ENCODE results near the gene PHF12. TPM values are rescaled to one million over a fixed set of nuclear protein-coding genes. Genes with fewer than 3 reads are reported as not detected.
A peak's percentile ranks its signal among the peaks of the same experiment; 100 is the strongest.

Gene PHF12
- total RNA-seq, 2 experiments from 2014 or later: 45.7 to 52.6 TPM

DNA sequence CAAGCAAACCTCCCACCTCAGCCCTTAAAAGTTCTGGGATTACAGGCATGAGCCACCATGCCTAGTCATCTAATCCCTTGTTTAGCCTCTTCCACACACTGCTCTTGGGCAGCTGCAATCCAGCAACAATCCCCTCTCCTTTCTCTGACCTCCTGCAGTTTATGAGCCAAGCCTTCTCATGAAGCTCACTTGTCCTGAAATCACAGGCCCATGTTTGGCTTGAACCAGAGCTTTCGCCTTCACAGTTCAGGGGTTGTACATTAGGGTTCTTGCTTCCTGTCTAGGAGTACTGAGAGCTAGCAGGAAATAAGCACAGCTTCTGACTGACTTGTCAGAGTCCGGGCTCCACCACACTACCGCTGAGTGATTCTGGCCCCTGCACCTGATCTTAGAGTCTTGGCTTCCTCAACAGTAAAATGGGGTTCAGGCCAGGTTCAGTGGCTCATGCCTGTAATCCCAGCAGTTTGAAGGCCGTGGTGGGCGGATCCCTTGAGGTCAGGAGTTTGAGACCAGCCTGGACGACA lies 80.2 kb downstream of the PHF12 start:
- peak; percentile 75 for DNase-seq
- peaks cover 24% of the 10 kb centered on the region for H3K4me1 Mint-ChIP-seq (ENCODE audit: low read depth)
- peak overlapping the region; percentile 98 for H3K27ac Mint-ChIP-seq
- no peaks in the 10 kb centered on the region for H3K9me3 Mint-ChIP-seq
- peak; percentile 96 for ATAC-seq
- no peaks in the 10 kb centered on the region for H3K27me3 Mint-ChIP-seq
- H3K36me3 Mint-ChIP-seq (ENCODE audit: low read depth): no peaks in the 10 kb centered on the region
- TF ChIP-seq CTCF (IDR thresholded peaks at IDR 0.05): no peak
- H3K4me3 Mint-ChIP-seq: no peak overlapping the region
- ChIA-PET CTCF (interaction anchor here (0.8 to 3.8 kb wide), 14 partner anchors 9 to 144 kb away, joined by 3 to 24 read pairs (median 4); partner anchors contain the start of genes DHRS13 and TLCD1), POLR2A (interaction anchor here (0.8 to 2.5 kb wide), 7 partner anchors 10 to 144 kb away, joined by 3 to 18 read pairs (median 4); partner anchors contain the start of gene FLOT2)
- intact Hi-C loops (cut with micrococcal nuclease): loop anchor here (10.0 kb wide), 1 partner anchor 56 kb away; no protein-coding TSS in a partner anchor

DNA sequence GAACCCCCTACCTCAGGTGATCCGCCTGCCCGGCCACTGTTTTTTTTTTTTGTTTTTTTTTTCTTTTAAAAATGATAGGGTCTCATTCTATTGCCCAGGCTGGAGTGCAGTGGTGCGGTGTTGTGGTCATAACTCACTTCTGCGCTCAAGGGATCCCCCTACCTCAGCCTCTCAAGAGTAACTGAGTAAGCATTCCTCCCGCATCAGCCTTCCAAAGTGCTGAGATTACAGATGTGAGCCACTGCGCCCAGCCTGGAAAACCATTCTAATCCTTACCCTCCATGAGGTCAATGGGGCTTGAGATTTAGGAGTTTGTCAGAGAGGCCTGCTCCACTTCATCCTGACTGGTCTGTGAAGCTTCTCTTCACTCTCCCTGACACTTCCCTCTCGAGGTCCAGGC lies 84.0 kb downstream of the PHF12 start:
- Mint-ChIP-seq H3K36me3 (ENCODE audit: low read depth) (no peaks in the 10 kb centered on the region), H3K27ac (no peak overlapping the region), H3K4me3 (no peak overlapping the region), H3K27me3 (no peaks in the 10 kb centered on the region), H3K9me3 (no peaks in the 10 kb centered on the region), H3K4me1 (ENCODE audit: low read depth) (peaks cover 12% of the 10 kb centered on the region)
- CTCF ChIA-PET: interaction anchor here (1.6 kb wide), 1 partner anchor 18 kb away, joined by 5 read pairs; no protein-coding TSS in a partner anchor
- no peak for TF ChIP-seq CTCF (IDR thresholded peaks at IDR 0.05)
- intact Hi-C loops (cut with micrococcal nuclease): no loop called here
- POLR2A ChIA-PET: no interaction called here
- DNase-seq (no peak), ATAC-seq (no peak)

GRCh38 chr17:28865946-28866752 lies 85.2 kb downstream of the PHF12 start:
- Mint-ChIP-seq H3K9me3 (no peaks in the 10 kb centered on the region), H3K4me1 (ENCODE audit: low read depth) (peaks cover 4% of the 10 kb centered on the region), H3K36me3 (ENCODE audit: low read depth) (peaks cover 2% of the 10 kb centered on the region), H3K4me3 (no peak overlapping the region), H3K27ac (no peak overlapping the region), H3K27me3 (no peaks in the 10 kb centered on the region)
- CTCF ChIA-PET: interaction anchor here (0.8 to 1.6 kb wide), 3 partner anchors 10 to 18 kb away, joined by 3 to 5 read pairs (median 3); no protein-coding TSS in a partner anchor
- TF ChIP-seq CTCF (IDR thresholded peaks at IDR 0.05): no peak
- intact Hi-C loops (cut with micrococcal nuclease): no loop called here
- POLR2A ChIA-PET: interaction anchor here (0.6 kb wide), 1 partner anchor 68 kb away, joined by 5 read pairs; no protein-coding TSS in a partner anchor
- DNase-seq (no peak), ATAC-seq (no peak)

GRCh38 chr17:28864991-28865849 lies 86.1 kb downstream of the PHF12 start:
- no peak for DNase-seq
- no peaks in the 10 kb centered on the region for H3K27me3 Mint-ChIP-seq
- no peak overlapping the region for H3K27ac Mint-ChIP-seq
- TF ChIP-seq CTCF (IDR thresholded peaks at IDR 0.05): no peak
- no peak overlapping the region for H3K4me3 Mint-ChIP-seq
- no peaks in the 10 kb centered on the region for H3K9me3 Mint-ChIP-seq
- ATAC-seq: no peak
- POLR2A ChIA-PET: interaction anchor here (0.6 to 1.0 kb wide), 2 partner anchors 13 to 67 kb away, joined by 3 to 5 read pairs; no protein-coding TSS in a partner anchor
- CTCF ChIA-PET: interaction anchor here (1.4 to 1.5 kb wide), 3 partner anchors 9 to 101 kb away, joined by 3 to 7 read pairs (median 4); no protein-coding TSS in a partner anchor
- intact Hi-C loops (cut with micrococcal nuclease): no loop called here
- no peaks in the 10 kb centered on the region for H3K4me1 Mint-ChIP-seq (ENCODE audit: low read depth)
- peaks cover 5% of the 10 kb centered on the region for H3K36me3 Mint-ChIP-seq (ENCODE audit: low read depth)
